Psoas muscle (tissue), 8 donors: Measurements from ENCODE around the gene ODAD3. TPM values are rescaled to one million over a fixed set of nuclear protein-coding genes. Genes with fewer than 3 reads are reported as not detected.

Source experiments
- ATAC-seq, 4 donors: fragments of 200-7000 bp; cut with Tn5 transposase; one replicate each; pipeline ENCODE4 v1.9.1; 2020; ENCODE audit warnings: moderate library complexity in 3 of 4, mild to moderate bottlenecking in 2 of 4
- DNase-seq, 2 donors: peaks; one replicate each; pipeline ENCODE4 v3.0.0-alpha.2; 2020
- H3K27ac ChIP-seq: fragments of 200-600 bp; one replicate; pipeline ENCODE4 v1.8.0; 2022
- H3K27me3 ChIP-seq, 3 donors: fragments of 200-600 bp in 1 of 3; one replicate each; pipeline versions ENCODE4 v1.6.1 to v1.8.0; 2013 to 2022; ENCODE audit warnings: low read length in 2 of 3, mild to moderate bottlenecking in 2 of 3, moderate library complexity in 1 of 3; ENCODE audit not compliant: insufficient read depth in 3 of 3
- H3K36me3 ChIP-seq, 2 donors: fragments of 200-600 bp in 1 of 2; one replicate each; pipeline versions ENCODE4 v1.6.1 to v1.8.0; 2013 to 2022; ENCODE audit warnings: low read depth in 1 of 2, mild to moderate bottlenecking in 1 of 2, moderate library complexity in 1 of 2; ENCODE audit not compliant: insufficient read depth in 1 of 2
- H3K4me1 ChIP-seq: fragments of 200-600 bp; one replicate; pipeline ENCODE4 v1.8.0; 2022
- H3K4me3 ChIP-seq: fragments of 200-600 bp; one replicate; pipeline ENCODE4 v1.8.0; 2022; ENCODE audit warnings: mild to moderate bottlenecking
- H3K9me3 ChIP-seq: fragments of 200-600 bp; one replicate; pipeline ENCODE4 v1.8.0; 2022
- WGBS, 3 donors: extraction: QIAGEN DNeasy Blood & Tissue Kit; methylation state at CpG; one replicate each; pipeline versions ENCODE4 v1.1.6 to v1.1.7; 2013; 5-methylcytosine and 5-hydroxymethylcytosine counted together
- intact Hi-C, 2 donors: fragments of 100-400 bp; cut with DNase I; formaldehyde crosslinking; loops; one replicate each; pipeline versions ENCODE4 v1.11.0 to v1.14.2; 2022
- polyA plus RNA-seq, 3 donors: library from polyadenylated mRNA; stranded (reverse); fragments of 200-250 nt; gene quantifications; one replicate each; pipeline ENCODE4 v1.2.3, GENCODE V29; 2013
- total RNA-seq, 4 donors: library from RNA; stranded (reverse); fragmentation: NEBNext Ultra II Directional in 2 of 4; extraction: Animal tissue kit (Norgen Biotek cat#: 25700) in 2 of 4; gene quantifications; one replicate each; pipeline versions ENCODE4 v1.2.1 to v1.2.4, GENCODE V29; 2021 to 2023
- TF ChIP-seq, protein P1 (sequence below): fragments of 200-600 bp; IDR thresholded peaks from one replicate; pipeline ENCODE4 v1.8.0; 2022; ENCODE audit warnings: antibody characterized with exemption
- donor health status: healthy with polysubstance abuse.
- donor health status: DM: no; HTN: no; CAD: no; lungs with moderate emphysema.
- donor health status: Bipolar disorder and iron deficiency.
- donor health status: healthy.
- donor health status: DM: yes; HTN: yes; CAD: no.
- donor health status: DM: no; HTN: no; CAD: no.
- donor health status: DM: no; HTN: no; CAD: no.
- donor health status: DM: yes; HTN: yes; CAD: no.

The ODAD3 gene
- total and polyA plus RNA-seq, 7 donors: 0.09 to 0.87 (median 0.17) TPM; not detected in 2

DNA sequence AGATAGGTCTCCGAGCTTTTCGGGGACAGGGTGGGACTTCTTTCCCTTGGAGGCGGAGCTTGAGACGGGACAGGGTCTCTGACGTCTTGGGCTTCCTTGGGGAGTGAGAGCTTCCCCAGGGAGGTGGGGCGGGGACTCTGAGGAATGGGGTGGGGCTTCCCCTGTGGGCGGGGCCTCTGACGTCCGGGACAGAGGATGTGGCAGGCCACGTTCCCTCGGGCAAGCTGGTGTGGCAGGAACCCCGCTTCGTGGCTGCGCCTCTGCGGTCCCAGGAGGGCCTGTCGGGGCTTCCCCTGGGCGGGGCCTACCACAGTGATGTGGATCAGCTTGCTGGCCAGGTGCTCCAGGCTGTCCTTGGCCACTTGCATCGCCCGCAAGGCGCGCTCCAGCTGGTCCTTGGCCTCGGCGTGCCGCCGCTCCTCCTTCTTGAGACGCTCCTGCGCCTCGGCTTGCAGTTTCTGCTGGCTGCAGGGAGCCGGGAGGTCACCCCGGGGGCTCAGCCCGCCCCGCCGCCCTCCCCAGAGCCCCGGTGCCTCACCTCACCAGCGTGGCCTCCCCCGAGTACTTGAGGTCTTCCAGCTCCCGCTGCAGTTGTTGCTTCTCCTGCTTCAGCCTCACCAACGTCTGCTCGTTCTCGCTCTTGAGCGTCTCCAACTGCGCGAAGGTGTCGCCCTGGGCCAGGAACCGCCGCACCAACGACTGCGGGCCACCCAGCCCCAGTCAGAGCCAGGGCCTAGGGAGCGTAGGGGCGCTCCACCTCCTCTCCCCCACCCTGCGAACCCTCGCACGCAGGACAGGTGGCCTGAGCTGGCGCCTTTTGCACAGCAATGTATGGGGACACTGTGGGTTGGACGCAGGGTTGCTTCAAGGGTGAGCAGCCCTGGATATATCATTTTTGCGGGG, 12.5 kb downstream of the ODAD3 start:
- TF ChIP-seq, protein P1, sequence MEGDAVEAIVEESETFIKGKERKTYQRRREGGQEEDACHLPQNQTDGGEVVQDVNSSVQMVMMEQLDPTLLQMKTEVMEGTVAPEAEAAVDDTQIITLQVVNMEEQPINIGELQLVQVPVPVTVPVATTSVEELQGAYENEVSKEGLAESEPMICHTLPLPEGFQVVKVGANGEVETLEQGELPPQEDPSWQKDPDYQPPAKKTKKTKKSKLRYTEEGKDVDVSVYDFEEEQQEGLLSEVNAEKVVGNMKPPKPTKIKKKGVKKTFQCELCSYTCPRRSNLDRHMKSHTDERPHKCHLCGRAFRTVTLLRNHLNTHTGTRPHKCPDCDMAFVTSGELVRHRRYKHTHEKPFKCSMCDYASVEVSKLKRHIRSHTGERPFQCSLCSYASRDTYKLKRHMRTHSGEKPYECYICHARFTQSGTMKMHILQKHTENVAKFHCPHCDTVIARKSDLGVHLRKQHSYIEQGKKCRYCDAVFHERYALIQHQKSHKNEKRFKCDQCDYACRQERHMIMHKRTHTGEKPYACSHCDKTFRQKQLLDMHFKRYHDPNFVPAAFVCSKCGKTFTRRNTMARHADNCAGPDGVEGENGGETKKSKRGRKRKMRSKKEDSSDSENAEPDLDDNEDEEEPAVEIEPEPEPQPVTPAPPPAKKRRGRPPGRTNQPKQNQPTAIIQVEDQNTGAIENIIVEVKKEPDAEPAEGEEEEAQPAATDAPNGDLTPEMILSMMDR: no peak
- intact Hi-C loops: loop anchor here in 1 of 2 donors (5.0 kb wide), 1 partner anchor 40 kb away; the partner anchor contains the start of gene EPOR
- no peaks in the 10 kb centered on the region for H3K36me3 ChIP-seq
- H3K9me3 ChIP-seq: no peaks in the 10 kb centered on the region
- H3K4me1 ChIP-seq: no peaks in the 10 kb centered on the region
- ATAC-seq (peak; percentile 57 to 70 (median 64)), DNase-seq (peak; percentile 70 to 86)
- H3K27ac ChIP-seq: no peak overlapping the region
- peak overlapping the region; percentile 45 for H3K4me3 ChIP-seq
- whole genome bisulfite sequencing, 3 donors: 5 to 11% (median 6%) methylated on average over 44 to 56 of the region's 56 CpGs
- peaks cover 0 to 64% (median 28%) of the 10 kb centered on the region in 3 donors for H3K27me3 ChIP-seq

DNA sequence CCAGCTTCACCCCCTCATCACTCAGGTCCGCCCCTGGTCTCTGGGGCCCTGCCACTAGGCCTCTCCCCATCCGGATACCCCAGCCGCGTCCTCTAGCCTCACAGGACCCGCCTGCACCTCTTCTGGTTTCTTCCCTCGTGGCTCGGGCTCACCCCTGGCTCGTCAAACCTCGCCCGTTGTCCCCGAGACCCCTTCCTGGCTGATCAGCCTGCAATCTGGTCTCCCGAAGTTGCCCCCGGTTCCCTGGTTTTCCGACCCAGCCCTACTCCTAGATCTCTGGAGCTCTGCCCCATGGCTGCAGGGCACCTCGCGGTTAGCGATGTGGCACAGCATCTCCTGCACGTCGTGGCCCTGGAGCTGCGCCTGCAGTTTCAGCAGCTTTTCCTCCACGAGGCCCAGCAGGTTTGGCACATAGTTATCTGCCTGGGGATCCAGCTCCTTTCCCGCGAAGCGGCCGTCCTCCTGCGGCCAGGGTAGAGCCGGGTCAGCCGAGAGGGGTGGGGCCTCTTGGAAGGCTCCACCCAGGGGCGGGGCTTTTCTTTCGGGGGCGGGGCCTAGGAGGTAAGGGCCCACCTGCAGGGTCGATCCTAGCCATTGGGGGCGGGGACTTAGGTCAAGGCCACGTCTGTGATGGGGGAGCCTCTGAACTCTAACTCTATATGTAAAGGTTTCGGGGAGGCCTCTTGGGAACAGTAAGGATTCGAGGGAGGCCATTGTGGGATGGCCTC, 13.4 kb downstream of the ODAD3 start:
- Histone ChIP-seq H3K4me3 (peak overlapping the region; percentile 47), H3K4me1 (no peaks in the 10 kb centered on the region), H3K27me3 (peaks cover 0 to 72% (median 28%) of the 10 kb centered on the region in 3 donors), H3K9me3 (no peaks in the 10 kb centered on the region), H3K27ac (peak overlapping the region; percentile 16), H3K36me3 (no peaks in the 10 kb centered on the region)
- DNase-seq (peak; percentile 42 to 70), ATAC-seq (peak; percentile 29 to 58 (median 42))
- WGBS, 3 donors: 16 to 17% (median 16%) methylated on average over 35 to 36 of the region's 36 CpGs
- TF ChIP-seq, protein P1: no peak
- intact Hi-C loops: loop anchor here in 1 of 2 donors (5.0 kb wide), 1 partner anchor 39 kb away; the partner anchor contains the start of gene EPOR

DNA sequence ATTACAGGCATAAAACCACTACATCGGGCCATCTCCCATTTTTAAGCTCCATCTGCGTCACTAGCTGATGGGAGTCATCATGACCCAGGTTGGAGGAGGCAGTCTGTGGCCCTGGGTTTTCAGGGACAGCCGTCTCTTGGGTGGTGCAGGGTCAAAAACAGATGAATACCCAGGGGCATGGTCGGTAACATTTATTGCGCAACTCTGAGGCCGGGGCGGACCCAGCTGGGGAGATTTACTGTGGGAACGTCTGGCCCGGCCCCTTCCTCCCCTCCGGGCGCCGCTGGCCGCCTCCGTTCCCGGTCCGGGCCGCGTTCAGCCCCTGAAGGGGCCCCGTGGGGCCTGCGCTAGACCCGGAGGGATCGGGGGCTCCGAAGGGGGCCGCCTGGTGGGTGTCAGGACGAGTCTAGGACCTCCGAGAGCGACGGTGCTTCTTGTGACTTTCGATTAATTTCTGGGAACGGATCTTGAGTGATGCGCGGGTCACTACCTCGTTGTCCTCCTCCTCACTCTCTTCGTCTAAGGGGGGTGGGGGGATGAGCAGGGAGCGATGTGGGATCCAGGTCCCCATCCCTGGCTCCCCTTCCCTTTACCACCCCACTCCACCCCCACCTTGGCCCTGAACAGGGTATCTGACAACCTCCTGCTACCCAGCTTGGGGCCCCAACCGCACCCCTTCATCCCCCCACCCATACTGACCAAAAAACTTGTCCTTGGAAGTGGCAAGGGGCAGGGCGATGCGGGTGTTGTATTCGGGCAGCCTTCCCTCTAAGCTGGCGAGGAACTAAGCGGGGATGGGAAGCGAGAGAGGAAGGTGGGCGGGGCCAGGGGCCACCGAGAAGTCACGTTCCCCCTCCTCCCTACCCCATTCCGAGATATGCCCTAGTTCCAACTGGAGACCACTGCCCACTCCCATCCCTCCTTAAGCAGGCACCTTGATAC, 14.2 kb downstream of the ODAD3 start:
- H3K9me3 ChIP-seq: no peaks in the 10 kb centered on the region
- no peaks in the 10 kb centered on the region for H3K36me3 ChIP-seq
- TF ChIP-seq, protein P1: no peak
- peak overlapping the region; percentile 47 for H3K4me3 ChIP-seq
- 4 to 5% (median 5%) methylated on average over 36 to 46 of the region's 46 CpGs for WGBS, 3 donors
- DNase-seq (peak; percentile 72 to 88), ATAC-seq (peak; percentile 28 to 69 (median 37))
- peaks cover 0 to 78% (median 28%) of the 10 kb centered on the region in 3 donors for H3K27me3 ChIP-seq
- no peaks in the 10 kb centered on the region for H3K4me1 ChIP-seq
- H3K27ac ChIP-seq: peak overlapping the region; percentile 53
- intact Hi-C loops: loop anchor here in 1 of 2 donors (5.0 kb wide), 1 partner anchor 38 kb away; the partner anchor contains the start of gene EPOR
